GOT3 (cell line): ENCODE data around the gene LTBP4.
"Not testable (repeated sequence)": the region's sequence is repeated elsewhere in the genome, so short reads cannot be mapped to it uniquely, and the experiment has no call there.

Experiments
- DNase-seq: peaks from one replicate; lab custom pipeline; 2025; ENCODE audit warnings: mixed read lengths; lab: John Stamatoyannopoulos, UW

The LTBP4 gene

DNA sequence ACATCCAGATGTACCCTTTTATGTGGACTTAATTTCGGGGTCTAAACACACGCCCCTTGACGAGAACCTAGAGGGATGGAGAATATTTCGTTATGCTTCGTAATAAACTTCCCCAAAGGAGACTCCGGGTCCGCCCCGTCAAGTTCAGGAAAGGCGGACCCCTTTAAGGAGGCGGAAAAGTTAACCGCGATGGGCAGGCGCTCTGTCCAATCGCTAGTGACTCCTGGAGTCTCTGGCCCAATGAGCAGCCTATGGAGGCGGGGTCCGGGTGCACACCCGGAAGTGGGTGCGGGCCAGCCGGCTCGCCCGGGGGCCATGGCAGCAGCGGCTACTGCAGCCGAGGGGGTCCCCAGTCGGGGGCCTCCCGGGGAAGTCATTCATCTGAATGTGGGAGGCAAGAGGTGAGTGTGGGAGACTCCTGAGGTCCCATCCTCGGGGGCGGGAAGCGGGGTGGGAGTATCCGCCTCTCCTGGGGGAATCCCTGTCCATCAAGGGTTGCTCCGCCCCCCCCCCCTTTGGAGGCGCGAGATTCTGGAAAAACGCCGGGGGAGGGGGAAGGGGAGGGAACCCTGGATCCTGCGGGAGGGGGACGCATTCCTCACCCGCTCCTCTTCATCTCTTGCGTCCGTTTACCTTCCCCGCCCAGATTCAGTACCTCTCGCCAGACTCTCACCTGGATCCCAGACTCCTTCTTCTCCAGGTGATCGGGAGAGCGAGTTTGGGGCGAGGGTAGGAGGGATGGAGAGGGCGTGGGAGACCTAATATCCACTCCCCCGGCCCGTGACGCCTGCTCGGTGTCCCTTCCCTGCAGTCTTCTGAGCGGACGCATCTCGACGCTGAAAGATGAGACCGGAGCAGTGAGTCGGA, 24.4 kb upstream of the LTBP4 start, which contains the start of gene SHKBP1:
TSS of gene SHKBP1 (plus strand) at position 289 of the 867 bp plus-strand sequence. CDS start at position 316, 27 bp downstream.
- peak; percentile 78 for DNase-seq

DNA sequence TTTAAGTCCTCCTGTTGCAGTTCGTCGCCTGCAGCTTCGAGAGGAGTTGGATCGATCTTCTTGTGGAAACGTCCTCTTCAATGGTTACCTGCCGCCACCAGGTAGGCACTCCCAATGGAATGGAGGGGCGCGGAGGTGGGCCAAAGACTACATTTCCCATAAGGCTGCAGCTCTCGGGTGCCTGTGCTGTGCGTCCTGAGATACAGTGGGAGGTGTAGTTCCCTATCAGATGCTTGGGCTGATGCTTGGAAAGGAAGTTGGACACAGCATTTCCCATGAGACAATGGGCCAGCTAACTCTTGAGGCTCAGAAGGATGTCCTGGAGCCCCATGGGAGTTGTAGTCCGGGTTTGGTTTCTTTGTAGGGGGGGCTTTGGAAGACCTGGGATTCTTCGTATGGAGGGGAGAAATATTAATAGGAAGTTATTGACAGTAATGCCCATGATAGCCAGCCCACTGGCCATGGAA, 22.7 kb upstream of the LTBP4 start:
- DNase-seq, result no peak

DNA sequence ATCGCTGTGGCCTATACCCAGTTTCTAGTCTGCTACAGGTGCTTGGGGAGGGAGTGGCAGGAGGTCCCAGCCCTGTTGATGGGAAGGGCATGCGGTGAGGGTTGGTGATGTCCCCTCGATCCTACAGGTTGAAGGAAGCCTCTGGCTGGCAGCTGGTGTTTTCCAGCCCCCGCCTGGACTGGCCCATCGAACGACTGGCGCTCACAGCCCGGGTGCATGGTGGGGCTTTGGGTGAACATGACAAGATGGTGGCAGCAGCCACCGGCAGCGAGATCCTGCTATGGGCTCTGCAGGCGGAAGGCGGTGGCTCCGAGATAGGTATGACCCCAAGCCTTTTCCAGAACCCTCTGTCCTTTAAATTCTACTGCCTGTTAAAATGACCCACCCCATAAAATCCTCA, 20.6 kb upstream of the LTBP4 start:
- no peak for DNase-seq

DNA sequence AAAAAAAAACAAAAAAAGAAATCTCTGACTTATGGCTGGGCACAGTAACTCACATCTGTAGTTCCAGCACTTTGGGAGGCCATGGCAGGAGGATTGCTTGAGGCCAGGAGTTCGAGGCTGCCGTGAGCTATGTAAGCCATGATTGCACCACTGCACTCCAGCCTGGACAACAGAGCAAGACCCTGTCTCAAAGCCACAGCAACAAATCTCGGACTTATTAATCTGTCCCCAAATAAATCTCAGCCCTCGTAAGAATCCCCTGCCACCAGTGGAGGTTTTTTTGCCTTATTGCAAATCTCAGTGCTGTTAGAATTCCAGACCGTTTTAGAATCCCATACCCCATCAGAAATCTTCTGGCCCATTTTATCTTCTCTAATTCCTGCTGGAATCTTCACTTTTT, 19.6 kb upstream of the LTBP4 start:
- no peak for DNase-seq

DNA sequence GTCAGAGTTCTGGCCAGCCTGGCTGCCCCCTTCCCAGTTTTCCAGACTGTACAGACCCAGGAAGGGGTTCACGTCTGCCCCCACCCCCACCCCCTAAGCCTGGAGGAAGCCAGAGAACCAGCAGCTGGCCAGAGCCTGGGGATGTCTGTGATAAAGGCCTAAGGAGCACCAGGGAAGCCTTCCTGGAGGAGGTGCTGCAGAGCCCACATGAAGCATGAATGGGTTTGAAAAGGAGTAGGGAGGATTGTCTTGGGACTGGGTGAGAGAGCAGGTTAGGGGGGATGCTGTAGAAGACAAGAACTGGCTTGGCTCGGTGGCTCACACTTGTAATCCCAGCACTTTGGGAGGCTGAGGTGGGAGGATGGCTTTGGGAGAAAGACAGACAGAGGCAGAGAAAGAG, 18.7 kb upstream of the LTBP4 start:
- DNase-seq, result no peak

DNA sequence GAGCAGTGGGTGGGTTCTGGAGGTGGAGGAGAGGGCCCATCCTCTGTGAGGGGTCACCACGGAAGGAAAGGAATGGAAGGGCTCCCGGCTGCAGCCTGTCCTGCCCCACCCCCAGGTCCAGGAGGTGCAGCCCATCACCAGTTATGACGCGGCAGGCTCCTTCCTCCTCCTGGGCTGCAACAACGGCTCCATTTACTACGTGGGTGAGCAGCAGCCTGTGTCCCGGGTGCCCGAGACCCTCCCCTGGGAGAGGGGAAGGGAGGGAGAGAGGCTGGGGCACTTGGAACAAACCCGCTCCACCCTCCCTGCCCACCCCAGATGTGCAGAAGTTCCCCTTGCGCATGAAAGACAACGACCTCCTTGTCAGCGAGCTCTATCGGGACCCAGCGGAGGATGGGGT, 17.9 kb upstream of the LTBP4 start:
- DNase-seq, result no peak

DNA sequence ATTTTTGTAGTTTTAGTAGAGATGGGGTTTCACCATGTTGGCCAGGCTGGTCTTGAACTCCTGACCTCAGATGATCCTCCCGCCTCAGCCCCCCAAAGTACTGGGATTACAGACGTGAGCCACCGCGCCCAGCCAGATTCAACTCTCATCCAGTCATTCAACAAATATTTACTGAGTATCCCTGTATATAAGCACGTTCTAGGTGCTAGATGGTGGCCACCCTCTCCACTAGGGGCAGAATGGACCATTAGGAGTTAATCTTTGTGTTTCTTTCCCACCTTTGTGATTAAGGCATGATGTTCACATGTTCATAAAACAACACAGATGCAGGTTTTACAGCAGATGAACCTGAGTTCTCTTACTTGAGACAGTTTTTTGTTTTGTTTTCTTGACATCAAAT, 17.2 kb upstream of the LTBP4 start:
- no peak for DNase-seq

DNA sequence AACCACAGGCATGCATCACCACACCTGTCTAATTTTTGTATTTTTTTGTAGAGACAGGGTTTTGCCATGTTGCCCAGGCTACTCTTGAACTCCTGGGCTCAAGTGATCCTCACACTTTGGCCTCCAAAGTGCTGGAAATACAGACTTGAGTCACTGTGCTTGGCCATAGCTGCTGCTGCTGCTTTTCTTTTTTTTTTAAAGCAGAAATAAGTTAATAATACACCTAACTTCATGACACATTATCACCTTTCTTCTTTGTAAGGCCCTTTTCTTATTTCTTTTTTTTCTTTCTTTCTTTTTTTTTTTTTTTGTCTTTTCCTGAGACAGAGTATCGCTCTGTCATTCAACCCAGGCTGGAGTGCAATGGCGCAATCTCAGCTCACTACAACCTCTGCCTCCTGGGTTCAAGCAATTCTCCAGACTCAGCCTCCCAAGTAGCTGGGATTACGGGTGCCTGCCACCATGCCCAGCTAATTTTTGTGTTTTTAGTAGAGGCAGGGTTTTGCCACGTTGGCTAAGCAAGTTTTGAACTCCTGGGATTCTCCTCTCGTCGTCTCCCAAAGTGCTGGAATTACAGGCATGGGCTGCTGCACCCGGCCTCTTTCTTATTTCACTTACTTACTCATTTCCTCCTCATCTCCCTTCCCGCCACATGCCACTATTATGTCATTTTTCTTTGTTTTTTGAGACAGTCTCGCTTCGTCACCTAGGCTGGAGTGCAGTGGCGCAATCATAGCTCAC, 15.8 kb upstream of the LTBP4 start:
- no peak for DNase-seq

DNA sequence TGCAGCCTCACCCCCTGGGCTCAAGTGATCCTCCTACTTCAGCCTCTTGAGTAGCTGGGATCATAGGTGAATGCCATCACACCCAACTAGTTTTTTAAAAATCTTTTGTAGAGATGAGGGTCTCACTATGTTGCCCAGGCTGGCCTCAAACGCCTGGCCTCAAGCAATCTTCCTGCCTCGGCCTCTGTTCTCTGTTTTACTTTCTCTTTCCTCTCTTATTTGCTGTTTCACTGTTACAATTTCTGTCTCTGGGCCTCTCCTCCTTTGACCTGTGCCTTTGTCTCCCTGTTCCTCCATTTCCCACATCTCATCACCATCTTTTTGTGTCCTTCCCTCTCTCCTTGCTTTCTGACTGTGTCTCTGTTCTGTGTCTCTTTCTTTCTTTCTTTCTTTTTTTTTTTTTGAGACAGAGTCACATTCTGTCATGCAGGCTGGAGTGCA, 15.2 kb upstream of the LTBP4 start:
- DNase-seq, result no peak

DNA sequence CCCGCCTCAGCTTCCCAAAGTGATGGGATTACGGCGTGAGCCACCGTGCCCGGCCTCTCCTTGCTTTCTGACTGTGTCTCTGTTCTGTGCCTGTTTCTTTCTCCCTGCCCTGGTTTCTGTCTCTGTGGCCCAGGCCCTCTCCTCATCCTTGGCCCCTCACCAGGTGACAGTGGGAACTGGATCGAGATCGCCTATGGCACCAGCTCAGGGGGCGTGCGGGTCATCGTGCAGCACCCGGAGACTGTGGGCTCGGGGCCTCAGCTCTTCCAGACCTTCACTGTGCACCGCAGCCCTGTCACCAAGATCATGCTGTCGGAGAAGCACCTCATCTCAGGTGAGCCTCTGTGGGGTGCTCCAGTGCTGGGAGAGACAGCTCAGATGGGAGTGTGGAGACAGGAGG, 14.6 kb upstream of the LTBP4 start:
- DNase-seq, result no peak

DNA sequence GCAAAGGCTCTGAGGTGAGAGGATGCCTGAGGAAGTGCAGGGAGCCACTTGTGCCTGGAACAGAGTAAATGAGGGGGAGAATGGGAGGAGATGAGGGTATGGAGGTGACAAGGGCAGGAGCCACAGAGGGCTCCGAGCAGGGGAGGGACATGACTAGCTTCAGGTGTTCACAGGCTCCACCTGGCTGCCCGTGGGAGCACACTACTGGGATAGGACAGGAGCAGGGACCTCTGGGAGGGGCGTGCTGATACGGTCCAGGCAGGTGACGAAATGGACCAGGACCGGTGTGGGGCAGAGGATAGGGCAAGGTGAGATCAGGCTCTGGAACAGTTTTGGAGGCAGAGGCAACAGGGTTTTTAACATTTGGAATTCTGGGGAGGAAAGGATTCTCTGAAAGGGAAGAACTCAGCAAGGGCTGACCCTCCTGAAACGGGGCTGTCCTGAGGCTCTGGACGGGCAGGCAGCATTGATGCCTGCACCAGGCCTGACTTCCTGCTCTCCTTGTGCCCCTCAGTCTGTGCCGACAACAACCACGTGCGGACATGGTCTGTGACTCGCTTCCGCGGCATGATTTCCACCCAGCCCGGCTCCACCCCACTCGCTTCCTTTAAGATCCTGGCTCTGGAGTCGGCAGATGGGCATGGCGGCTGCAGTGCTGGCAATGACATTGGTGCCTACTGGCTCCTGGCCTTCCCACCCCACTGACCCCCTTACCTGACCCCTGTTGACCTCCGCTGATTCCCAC, 12.9 kb upstream of the LTBP4 start:
- DNase-seq, result no peak

DNA sequence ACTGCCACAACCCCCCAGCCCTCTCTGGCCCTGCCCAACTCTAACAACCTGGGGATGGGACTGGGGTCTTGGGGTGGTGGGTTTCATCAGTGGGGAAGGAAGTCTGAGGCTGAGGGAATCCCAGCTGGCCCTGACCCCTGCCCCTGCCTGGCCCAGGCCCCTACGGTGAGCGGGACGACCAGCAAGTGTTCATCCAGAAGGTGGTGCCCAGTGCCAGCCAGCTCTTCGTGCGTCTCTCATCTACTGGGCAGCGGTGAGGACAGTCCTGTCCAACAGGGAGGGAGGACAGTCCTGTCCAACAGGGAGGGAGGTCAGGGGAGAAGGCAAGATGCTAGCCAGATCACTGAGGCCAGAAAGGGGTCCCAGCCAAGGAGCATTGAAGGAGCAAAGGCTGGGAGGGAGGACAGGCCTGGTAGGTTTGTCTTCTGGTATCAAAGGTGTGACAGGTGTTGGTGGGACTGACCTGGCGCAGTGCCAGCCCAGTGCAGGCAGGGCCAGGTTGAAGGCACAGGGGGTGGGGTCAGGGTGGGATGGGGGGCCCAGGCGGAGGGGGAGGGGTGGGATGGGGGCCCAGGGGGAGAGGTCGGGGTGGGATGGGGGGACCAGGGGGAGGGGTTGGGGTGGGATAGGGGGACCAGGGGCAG, 12.1 kb upstream of the LTBP4 start:
- DNase-seq, result no peak

DNA sequence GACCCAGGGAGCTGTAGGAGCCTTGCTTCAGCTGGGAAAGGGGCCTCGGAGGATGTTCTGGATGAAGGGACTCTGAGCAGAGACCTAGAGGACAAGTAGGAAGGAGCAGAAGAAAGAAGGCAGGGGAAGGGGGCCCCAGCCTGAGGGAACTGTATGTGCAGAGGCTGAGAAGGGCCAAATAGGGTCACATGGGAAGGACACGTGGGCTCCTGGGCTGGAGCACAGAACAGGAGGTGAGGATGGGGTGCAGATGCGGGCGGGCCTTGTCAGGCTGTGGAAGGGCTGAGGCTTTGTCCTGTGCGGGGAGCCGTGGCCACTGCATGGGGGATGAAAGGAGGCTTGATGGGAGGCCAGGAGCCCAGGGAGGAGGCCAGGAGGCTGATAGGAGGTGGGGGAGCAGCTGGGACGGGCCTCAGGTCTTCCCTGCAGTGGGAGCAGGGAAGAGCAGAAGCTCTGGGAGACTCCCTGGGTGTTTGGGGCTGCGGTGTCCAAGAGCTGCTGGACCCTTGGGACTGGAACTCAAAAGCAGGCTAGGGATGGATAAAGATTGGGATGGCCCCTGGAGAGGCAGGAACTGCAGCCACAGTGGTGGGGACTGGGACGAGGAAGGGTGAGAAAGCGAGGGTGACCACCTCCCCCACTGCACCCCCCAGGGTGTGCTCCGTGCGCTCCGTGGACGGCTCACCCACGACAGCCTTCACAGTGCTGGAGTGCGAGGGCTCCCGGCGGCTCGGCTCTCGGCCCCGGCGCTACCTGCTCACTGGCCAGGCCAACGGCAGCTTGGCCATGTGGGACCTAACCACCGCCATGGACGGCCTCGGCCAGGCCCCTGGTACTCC, 11.4 kb upstream of the LTBP4 start:
- no peak for DNase-seq

DNA sequence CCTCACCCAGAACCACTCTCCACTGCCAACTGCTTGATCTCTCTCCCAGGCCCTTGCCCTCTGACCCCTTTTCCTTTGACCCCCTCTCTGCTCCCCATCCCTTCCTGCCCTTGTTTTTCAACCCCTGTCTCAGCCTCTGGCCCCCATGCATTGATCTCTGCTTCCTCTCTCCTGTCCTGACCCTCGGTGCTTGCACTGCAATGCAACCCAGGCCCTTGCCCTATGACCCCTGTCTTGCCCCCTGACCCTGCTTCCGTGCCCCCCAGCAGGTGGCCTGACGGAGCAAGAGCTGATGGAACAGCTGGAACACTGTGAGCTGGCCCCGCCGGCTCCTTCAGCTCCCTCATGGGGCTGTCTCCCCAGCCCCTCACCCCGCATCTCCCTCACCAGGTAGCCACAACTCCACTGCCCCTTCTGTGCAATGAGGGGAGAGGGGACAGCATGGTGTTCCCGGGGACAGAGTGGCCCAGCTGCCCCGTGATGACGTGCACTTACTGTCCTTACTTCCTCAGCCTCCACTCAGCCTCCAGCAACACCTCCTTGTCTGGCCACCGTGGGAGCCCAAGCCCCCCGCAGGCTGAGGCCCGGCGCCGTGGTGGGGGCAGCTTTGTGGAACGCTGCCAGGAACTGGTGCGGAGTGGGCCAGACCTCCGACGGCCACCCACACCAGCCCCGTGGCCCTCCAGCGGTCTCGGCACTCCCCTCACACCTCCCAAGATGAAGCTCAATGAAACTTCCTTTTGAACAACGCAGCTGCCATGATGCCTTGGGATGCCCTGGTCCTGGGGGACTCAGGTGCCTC, 10.5 kb upstream of the LTBP4 start:
- DNase-seq, result no peak

DNA sequence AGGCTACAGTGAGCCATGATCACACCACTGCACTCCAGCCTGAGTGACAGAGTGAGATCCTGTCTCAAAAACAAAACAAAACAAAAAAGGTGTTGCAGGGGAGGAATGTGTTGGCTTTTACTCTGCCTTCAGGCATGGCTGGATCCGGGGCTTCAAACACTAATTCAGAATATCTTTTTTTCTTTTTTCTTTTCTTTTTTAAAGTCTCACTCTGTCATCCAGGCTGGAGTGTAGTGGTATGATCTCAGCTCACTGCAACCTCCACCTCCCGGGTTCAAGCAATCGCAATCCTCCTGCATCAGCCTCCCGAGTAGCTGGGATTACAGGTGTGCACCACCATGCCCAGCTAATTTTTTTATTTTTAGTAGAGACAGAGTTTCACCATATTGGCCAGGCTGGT, 9.4 kb upstream of the LTBP4 start:
- not testable (repeated sequence) for DNase-seq

DNA sequence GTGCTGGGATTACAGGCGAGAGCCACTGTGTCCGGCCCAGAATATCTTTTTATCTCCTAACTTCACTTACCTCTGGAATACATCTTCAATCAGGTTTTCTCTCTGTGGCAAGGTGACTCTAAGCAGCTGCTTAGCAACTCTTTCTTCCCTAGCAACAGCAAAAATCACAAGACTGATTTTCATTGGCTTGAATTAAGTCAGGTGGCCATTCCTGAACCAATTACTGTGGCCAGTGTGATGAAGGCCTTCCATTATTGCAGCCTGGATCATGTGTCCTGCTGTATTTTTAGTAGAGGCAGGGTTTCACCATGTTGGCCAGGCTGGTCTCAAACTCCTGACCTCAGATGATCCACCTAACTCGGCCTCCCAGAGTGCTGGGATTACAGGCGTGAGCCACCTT, 9.0 kb upstream of the LTBP4 start:
- DNase-seq, result no peak

DNA sequence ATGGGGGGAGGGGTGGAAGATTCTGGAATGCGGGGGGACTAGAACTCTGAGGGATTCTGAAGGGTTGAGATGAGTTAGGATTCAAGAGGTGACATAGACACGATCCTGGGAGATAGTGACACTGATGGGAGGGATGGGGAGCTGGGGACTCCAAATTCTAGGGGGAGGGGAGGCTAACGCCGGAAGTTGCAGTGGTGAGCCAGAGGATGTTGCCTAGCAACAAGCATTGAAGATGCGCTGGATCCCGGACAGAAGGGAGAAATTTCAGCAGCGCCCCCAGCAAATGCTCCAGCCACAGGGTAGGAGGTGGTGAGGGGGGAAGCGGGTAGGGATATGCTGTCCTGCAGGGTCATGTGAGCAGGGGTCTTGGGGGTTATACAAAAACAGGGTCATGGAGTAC, 6.9 kb upstream of the LTBP4 start:
- DNase-seq, result no peak

DNA sequence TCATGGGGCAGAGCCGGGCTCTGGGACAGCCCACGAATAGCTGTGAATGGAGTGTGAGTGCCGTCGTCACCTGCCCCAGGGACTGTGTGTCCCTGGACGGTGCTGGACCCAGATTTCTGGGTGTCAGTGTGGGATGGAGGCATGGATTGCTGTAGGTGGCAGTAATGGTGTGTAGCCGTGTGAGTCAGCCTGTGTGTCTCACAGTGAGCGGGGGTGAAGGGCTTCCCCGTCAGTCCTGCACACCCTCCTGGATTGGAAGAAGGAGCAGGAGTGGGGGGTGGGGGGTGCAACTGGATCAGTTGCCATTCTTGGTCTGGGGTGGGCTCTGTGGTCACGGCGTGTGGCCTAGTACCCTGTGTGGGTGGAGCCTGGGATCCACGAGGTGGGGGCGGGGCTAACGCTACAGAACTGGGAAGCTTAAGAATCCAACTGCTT, 6.5 kb upstream of the LTBP4 start:
- DNase-seq, result no peak

DNA sequence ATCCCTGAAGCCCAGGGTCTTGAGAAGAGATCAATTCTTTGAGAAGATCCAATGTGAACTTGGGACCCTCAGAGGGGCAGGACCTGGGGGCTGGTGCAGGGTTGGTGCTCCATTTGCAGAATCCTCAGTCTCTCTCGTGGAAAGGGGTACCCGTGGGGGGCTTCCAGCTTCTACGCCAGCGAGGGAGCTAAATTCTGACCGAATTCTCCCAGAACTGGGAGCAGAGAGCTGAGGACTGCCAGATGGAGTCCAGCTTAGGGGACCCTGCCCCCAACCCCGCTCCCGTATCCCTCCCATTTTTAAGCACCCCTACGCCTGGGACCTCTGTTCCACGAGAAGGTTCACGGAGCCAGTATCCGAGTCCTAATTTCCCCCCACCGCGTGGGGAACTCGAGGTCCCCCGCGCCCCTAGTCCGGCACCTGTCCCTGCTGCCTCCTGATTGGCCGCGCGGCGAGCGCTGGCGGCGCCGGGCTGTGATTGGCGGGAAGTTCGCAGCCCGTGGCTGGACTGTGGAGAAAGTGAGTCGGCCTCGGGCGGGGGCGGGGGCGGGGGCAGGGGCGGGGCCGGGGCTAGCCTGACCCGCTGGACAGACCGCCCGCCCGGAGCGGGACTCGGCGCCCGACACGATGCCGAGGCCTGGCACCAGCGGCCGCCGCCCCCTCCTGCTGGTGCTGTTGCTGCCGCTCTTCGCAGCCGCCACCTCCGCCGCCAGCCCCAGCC, 4.4 kb upstream of the LTBP4 start:
- DNase-seq, result no peak
